Kidney epithelial cell (primary cell): ENCODE measurements around the gene UBE2G1. TPM values are rescaled to one million over a fixed set of nuclear protein-coding genes. Genes with fewer than 3 reads are reported as not detected.

Experiments used
- DNase-seq: peaks from one replicate; pipeline ENCODE4 v3.0.0-alpha.2; 2010; ENCODE audit warnings: low read depth
- H3K27me3 ChIP-seq: 2 replicates; pipeline ENCODE4 v1.6.0; 2011; ENCODE audit warnings: low read length; ENCODE audit not compliant: control insufficient read depth, insufficient read depth
- H3K36me3 ChIP-seq: 2 replicates; pipeline ENCODE4 v1.5.1; 2011; ENCODE audit warnings: low read length; ENCODE audit not compliant: control insufficient read depth, insufficient read depth
- H3K4me3 ChIP-seq: 2 replicates; pipeline ENCODE4 v1.5.1; 2011; ENCODE audit warnings: low read depth, mild to moderate bottlenecking, control low read depth, low read length
- total RNA-seq: library from RNA; depleted of rRNA; stranded (reverse); fragments of >200 nt; gene quantifications from 2 replicates; pipeline ENCODE4 v1.2.3, GENCODE V29; 2015
- TF ChIP-seq, protein P1 (sequence below): IDR thresholded peaks from 2 replicates; pipeline ENCODE4 v1.5.1; 2011; ENCODE audit warnings: mild to moderate bottlenecking, moderate library complexity, low read length, control low read depth, inconsistent platforms; ENCODE audit not compliant: insufficient read depth, poor library complexity, severe bottlenecking

The UBE2G1 gene
- total RNA-seq, 1 donor from 2014 or later = 57.3 TPM

DNA sequence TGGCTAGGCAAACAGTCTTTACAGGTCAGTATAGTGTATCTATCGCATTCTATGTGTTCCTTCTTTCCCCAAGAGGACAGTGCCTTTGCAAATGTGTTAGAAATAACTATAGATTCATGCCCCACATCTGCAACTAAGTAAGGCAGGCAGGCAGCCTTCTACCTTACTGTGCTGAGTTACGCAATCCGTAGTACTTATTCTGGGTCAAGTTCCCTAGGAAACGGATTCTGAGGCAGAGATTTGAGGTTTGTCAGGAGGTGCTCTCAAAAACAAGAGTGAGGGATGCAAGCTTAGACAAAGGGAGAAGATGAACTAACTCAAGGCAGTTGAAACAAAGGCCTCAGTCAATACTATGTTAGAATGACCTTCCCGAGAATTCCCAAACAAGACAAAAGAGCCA is 90.0 kb downstream of the UBE2G1 start:
- no peaks in the 10 kb centered on the region for H3K27me3 ChIP-seq
- DNase-seq = no peak
- H3K36me3 ChIP-seq = no peaks in the 10 kb centered on the region
- no peak overlapping the region for H3K4me3 ChIP-seq
- TF ChIP-seq, protein P1, sequence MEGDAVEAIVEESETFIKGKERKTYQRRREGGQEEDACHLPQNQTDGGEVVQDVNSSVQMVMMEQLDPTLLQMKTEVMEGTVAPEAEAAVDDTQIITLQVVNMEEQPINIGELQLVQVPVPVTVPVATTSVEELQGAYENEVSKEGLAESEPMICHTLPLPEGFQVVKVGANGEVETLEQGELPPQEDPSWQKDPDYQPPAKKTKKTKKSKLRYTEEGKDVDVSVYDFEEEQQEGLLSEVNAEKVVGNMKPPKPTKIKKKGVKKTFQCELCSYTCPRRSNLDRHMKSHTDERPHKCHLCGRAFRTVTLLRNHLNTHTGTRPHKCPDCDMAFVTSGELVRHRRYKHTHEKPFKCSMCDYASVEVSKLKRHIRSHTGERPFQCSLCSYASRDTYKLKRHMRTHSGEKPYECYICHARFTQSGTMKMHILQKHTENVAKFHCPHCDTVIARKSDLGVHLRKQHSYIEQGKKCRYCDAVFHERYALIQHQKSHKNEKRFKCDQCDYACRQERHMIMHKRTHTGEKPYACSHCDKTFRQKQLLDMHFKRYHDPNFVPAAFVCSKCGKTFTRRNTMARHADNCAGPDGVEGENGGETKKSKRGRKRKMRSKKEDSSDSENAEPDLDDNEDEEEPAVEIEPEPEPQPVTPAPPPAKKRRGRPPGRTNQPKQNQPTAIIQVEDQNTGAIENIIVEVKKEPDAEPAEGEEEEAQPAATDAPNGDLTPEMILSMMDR = no peak

DNA sequence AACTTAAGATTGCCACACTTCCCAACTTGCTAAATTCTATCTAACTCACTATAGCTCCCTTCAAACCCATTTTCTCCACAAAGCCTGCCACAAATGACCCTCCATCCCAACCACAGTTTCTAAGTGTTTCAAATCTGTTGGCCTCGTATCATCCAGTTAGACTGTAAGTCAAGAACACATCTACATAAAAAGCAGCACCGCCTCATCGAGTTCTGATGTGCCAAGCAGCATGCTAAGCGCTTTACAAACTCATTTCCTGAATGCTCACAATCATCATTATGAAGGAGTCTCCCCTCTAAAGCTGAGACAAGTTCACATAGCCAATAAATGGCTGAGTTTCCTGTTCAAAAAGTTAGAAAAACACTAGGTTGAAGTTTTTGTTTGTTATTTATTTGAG is 93.5 kb downstream of the UBE2G1 start:
- no peaks in the 10 kb centered on the region for H3K36me3 ChIP-seq
- H3K27me3 ChIP-seq = no peaks in the 10 kb centered on the region
- TF ChIP-seq, protein P1 = no peak
- DNase-seq = no peak
- no peak overlapping the region for H3K4me3 ChIP-seq

DNA sequence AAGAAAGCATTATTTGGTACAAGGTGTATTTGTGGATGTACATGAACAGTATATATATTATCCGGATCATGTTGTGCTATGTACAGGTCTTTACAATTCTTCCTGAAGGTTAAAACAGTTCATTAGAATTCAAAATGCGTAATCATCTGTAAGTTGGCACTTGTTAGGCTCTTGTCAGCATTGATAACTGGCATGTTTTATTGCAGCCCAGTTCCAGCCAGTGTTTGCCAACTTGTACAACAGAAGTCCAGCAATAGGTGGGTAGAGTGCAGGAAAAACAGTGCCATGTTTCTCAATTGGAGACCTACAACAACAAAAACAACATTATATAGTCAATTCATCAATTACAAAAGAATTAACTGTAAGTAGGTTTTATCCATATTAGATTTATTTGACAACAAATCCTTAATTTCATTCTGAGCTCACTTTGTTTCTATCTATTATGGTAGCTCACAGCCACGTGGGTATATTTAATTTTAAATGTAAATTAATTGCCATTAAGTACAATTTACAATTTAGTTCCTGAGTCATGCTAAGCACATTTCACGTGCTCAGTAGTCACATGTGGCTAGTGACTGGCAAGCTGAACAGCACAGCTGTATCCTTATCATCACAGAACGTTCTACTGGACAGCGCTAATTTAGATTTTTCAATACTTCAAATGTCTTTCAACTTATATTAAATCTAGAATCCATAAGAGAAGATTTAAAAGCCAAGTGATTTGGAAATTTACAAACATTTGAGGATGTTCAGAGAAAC is 94.1 kb downstream of the UBE2G1 start:
- Histone ChIP-seq H3K27me3 (no peaks in the 10 kb centered on the region), H3K36me3 (peaks cover 1% of the 10 kb centered on the region), H3K4me3 (no peak overlapping the region)
- no peak for DNase-seq
- TF ChIP-seq, protein P1 = no peak

DNA sequence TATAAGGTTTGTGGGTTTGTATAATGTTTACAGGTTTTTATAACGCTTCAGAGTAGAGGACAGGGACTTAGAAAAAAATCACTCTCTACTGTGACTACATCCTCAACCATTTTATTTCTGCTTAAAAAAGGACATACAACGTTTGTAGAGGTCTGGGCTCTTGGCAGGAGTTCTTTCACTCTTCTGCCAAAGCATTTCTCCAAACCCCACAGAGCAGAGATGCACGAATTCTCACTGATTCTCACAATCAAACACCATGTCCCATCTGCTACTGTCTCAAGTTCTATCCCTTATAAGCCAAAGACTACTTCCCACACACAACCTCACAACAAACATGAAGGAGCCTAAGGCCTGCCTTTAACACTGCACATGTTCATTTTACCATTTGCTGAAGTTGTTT is 95.7 kb downstream of the UBE2G1 start:
- Histone ChIP-seq H3K36me3 (peaks cover 2% of the 10 kb centered on the region), H3K4me3 (no peak overlapping the region), H3K27me3 (no peaks in the 10 kb centered on the region)
- DNase-seq = no peak
- TF ChIP-seq, protein P1 = no peak

DNA sequence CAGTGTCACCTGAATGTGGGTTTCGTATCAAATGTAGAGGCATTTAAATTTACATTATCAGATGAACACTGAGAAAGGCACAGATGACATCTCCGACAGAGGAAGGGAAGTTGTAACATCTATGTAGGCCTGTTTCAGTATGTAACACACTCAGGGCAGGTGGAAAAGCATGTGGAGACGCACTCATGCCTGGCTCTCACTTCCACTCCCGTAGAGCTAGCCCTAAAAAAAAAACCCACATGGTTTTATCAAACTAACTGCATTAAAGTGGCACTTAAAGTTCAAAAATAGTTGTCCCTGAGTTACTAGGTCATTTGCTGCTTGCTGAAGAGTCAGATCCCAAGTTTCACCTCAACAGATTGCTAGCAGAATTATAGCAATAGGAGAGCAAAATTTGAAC is 96.6 kb downstream of the UBE2G1 start:
- TF ChIP-seq, protein P1 = no peak
- Histone ChIP-seq H3K27me3 (no peaks in the 10 kb centered on the region), H3K36me3 (peaks cover 2% of the 10 kb centered on the region), H3K4me3 (no peak overlapping the region)
- no peak for DNase-seq

DNA sequence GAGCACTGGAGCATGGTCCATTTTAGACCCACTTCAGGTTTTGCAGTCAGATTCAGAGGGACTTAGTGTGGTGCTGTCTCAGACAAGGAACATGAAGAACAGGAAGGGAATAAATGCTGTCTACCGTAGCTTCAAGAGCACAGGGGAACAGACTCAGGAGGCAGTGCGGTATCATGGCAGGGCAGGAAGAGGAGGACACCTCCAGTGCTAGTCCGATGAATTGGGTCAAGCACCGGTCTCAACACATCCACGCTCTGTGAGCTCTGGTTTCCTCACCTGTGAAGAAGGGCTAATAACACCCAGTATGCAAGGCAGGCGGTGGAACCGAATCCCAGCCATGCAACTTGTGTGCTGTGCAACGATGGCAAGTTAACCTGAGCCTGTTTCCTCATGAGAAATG is 99.1 kb downstream of the UBE2G1 start:
- Histone ChIP-seq H3K4me3 (no peak overlapping the region), H3K27me3 (no peaks in the 10 kb centered on the region), H3K36me3 (peaks cover 2% of the 10 kb centered on the region)
- TF ChIP-seq, protein P1 = no peak
- no peak for DNase-seq
